ENCODE results near the gene CAPG.

The CAPG gene

DNA sequence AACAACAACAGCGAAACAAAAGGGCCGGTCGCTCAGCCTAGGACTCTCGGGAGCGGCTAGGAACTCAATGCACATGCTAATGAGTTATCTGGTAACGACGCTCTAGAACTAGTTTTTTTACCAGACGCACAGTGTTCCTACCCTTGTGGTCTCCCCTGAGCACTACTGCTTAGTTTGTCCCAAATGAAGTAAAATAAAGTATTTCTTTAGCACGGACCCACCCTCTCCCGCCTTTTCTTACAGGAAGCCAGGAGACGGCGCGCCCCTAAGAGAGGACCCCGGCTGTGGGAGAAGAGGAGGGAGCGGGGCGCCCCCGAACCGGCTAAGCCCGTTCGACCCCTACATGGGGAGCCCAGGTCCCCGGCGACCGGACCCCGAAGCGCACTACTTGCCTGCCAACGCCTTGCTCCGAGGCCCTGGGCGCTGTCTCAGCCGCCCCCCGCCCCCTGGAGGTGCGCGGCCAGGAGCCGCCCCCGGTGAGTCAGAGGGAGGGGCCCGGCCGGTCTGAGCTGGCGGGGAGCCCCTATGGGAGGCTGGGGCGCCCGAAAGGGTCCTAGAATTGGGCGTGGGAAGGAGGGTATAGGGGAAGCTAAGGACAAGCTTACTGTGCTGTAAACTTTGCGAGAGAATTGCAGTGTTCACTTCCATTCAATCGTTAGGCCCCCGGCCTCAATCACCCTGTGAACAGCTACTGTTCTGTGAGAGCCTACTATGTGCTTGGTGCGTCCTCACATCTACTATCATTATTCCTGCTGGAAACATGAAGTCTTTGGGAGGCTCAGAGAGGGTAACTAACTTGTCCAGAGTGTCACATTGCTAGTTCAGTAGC lies 3.6 kb upstream of the CAPG start:
- TF ChIP-seq, protein P1, sequence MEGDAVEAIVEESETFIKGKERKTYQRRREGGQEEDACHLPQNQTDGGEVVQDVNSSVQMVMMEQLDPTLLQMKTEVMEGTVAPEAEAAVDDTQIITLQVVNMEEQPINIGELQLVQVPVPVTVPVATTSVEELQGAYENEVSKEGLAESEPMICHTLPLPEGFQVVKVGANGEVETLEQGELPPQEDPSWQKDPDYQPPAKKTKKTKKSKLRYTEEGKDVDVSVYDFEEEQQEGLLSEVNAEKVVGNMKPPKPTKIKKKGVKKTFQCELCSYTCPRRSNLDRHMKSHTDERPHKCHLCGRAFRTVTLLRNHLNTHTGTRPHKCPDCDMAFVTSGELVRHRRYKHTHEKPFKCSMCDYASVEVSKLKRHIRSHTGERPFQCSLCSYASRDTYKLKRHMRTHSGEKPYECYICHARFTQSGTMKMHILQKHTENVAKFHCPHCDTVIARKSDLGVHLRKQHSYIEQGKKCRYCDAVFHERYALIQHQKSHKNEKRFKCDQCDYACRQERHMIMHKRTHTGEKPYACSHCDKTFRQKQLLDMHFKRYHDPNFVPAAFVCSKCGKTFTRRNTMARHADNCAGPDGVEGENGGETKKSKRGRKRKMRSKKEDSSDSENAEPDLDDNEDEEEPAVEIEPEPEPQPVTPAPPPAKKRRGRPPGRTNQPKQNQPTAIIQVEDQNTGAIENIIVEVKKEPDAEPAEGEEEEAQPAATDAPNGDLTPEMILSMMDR (IDR thresholded peaks at IDR 0.05; ENCODE audit: low read depth, low read length): no peak
- H3K4me3 ChIP-seq (replicated peaks in 1 of 2; ENCODE audit: low read depth in 2 of 2, low read length in 2 of 2): peak overlapping the region; percentile 58 to 60
- DNase-seq (ENCODE audit: low read depth in 2 of 2): peak; percentile 32 to 47

DNA sequence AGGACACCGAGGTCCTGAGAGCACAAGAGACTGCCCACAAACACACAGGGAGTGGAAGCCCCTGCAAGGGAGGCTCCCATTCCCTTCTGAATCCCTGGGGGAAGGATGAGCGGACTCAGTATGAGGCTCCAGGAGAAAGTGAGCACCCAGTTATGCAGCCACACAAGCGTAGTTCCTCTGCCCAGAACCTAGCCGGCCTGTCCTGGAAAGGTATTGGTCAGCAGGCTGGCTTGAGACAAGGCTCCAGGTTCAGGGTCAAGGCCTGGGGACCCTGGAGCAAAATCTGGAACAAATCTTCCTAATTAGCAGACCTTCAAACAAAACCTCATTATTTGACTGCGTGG lies 1.2 kb upstream of the CAPG start:
- TF ChIP-seq, protein P1 (IDR thresholded peaks at IDR 0.05; ENCODE audit: low read depth, low read length): no peak
- H3K4me3 ChIP-seq (replicated peaks in 1 of 2; ENCODE audit: low read depth in 2 of 2, low read length in 2 of 2): no peak overlapping the region

DNA sequence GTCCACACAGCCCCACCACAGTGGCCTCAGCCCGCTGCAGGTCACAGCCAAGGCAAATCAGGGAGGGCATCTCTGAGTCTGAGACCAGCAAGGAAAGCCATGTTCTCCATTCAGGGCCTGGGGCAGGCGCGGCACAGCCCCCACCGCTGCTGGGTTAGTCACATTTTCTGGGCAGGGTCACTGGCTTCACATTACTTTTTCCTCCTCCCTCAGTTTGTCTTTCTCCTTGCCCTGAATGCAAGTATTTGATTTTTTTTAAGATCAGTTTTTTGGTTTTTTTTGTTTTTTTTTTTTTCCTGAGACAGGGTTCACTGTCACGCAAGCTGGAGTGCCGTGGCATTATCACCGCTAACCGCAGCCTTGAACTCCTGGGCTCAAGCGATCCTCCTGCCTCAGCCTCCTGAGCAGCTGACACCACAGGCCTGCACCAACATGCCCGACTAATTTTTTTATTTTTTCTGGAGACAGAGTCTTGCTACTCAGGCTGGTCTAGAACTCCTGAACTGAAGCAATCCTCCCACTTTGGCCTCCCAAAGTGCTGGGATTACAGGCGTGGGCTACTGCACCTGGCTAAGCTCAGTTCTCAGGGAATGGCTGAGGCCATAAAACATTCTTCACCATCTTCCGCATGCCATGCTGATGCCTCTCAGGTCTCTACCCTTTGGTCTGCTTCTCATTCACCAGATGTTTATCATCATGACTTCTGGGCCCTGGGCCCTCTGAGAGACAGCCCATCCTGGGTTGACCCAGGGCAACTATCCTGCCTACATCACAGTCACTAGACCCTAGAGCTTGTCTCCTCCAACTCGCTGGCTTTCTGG lies 628 bp upstream of the CAPG start:
- TF ChIP-seq, protein P1 (IDR thresholded peaks at IDR 0.05; ENCODE audit: low read depth, low read length): no peak
- no peak for DNase-seq (ENCODE audit: low read depth in 2 of 2)
- no peak overlapping the region for H3K4me3 ChIP-seq (replicated peaks in 1 of 2; ENCODE audit: low read depth in 2 of 2, low read length in 2 of 2)

More for the DNA sequence above, 1.2 kb upstream of the CAPG start:
- DNase-seq (ENCODE audit: low read depth in 2 of 2): no peak

DNA sequence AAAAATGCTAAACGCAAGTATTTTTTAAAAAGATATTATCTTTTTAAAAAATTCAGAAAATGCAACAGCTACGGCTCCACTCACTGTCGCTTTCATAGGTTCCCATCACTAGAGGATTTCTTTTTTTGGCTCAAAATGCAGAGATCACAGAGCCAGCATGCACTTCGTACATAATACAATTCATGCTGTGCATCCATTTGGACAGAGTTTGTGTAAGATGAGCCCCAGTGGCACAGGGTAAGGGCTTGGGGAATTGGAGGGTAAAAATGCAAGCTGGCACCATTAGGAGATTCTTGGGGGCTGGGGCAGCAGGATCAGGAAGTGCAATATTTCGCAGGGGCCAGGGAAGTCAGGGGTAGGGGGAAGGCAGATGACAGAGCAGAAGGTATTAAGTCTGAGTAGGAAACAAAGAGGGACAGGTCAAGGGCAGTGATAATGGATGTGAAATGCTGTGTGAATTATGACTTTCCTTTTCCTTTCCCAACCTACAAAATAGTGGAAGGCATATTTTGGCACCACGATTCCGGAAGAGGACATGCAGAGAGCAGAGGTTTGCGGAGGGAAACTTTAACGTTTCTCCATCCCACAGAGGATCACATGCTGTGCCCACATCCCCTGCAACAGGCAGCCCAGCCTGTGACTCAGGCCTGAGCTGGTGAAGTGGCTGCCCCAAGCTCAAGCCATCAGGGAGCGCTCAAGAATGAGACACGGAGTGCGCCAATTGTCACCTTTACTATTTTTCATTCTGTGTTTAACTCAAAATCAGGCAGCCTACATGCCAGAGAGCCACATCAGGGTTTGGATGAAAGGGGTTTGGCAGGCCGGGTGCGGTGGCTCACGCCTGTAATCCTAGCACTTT lies 4.7 kb downstream of the CAPG start:
- H3K4me3 ChIP-seq (replicated peaks in 1 of 2; ENCODE audit: low read depth in 2 of 2, low read length in 2 of 2): no peak overlapping the region
- DNase-seq (ENCODE audit: low read depth in 2 of 2): peak in 1 of 2 donors; percentile 24
- TF ChIP-seq, protein P1 (IDR thresholded peaks at IDR 0.05; ENCODE audit: low read depth, low read length): no peak

- TF ChIP-seq, protein P1 (IDR thresholded peaks at IDR 0.05; ENCODE audit: low read depth, low read length): no peak
- H3K4me3 ChIP-seq (replicated peaks in 1 of 2; ENCODE audit: low read depth in 2 of 2, low read length in 2 of 2): no peak overlapping the region
- no peak for DNase-seq (ENCODE audit: low read depth in 2 of 2)
These were observed 8.3 kb downstream of the CAPG start for GRCh38 chr2:85401844-85402243.

DNA sequence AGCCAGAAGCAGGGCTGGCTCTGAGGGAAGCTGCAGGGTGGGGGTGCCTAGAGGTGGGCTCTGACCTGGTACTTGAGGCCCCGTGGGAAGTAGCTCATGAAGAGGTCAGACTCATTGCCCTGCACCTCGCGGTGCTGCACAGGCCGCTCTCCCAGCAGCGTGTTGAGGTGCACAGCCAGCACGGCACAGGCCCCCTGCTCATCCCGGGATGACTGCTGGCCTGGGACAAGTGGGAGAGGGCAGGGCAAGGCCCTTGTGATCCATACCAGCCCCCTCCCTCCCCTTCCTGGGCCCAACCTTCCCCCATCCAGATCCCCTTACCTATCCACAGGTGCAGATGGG lies 8.7 kb downstream of the CAPG start:
- H3K4me3 ChIP-seq (replicated peaks in 1 of 2; ENCODE audit: low read depth in 2 of 2, low read length in 2 of 2): no peak overlapping the region
- TF ChIP-seq, protein P1 (IDR thresholded peaks at IDR 0.05; ENCODE audit: low read depth, low read length): no peak
- DNase-seq (ENCODE audit: low read depth in 2 of 2): no peak
